HG03039 (cell line): ENCODE data around the gene KHDC4.
"Not testable (repeated sequence)": the region's sequence is repeated elsewhere in the genome, so short reads cannot be mapped to it uniquely, and the experiment has no call there.

ENCODE experiments used
- ATAC-seq: cut with Tn5 transposase; IDR thresholded peaks from one replicate; pipeline ENCODE4 v1.9.1; 2021; ENCODE audit warnings: mild to moderate bottlenecking, moderate library complexity; ENCODE audit not compliant: unreplicated experiment

Gene KHDC4

DNA sequence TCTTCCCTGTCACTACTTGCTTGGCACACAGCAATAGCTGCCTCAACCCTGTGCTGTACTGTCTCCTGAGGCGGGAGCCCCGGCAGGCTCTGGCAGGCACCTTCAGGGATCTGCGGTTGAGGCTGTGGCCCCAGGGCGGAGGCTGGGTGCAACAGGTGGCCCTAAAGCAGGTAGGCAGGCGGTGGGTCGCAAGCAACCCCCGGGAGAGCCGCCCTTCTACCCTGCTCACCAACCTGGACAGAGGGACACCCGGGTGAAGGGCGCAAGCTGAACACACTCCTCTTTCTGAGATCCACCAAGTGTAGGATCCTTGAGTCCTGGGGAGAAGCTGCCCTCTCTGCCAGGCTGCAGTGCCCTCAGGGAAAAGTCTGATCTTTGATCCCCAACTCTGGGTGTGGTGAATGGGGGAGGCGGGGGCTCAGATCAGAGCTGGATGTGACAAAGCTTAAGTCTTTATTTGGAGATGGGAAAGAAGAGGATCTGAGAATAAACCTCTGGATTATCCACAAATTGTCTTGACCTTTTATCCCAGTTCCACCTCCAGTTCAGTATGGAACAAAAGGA, 8.4 kb upstream of the KHDC4 start:
- ATAC-seq = no peak

DNA sequence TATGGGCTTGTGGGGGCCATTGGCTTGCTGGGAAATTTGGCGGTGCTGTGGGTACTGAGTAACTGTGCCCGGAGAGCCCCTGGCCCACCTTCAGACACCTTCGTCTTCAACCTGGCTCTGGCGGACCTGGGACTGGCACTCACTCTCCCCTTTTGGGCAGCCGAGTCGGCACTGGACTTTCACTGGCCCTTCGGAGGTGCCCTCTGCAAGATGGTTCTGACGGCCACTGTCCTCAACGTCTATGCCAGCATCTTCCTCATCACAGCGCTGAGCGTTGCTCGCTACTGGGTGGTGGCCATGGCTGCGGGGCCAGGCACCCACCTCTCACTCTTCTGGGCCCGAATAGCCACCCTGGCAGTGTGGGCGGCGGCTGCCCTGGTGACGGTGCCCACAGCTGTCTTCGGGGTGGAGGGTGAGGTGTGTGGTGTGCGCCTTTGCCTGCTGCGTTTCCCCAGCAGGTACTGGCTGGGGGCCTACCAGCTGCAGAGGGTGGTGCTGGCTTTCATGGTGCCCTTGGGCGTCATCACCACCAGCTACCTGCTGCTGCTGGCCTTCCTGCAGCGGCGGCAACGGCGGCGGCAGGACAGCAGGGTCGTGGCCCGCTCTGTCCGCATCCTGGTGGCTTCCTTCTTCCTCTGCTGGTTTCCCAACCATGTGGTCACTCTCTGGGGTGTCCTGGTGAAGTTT, 7.8 kb upstream of the KHDC4 start:
- ATAC-seq = no peak

DNA sequence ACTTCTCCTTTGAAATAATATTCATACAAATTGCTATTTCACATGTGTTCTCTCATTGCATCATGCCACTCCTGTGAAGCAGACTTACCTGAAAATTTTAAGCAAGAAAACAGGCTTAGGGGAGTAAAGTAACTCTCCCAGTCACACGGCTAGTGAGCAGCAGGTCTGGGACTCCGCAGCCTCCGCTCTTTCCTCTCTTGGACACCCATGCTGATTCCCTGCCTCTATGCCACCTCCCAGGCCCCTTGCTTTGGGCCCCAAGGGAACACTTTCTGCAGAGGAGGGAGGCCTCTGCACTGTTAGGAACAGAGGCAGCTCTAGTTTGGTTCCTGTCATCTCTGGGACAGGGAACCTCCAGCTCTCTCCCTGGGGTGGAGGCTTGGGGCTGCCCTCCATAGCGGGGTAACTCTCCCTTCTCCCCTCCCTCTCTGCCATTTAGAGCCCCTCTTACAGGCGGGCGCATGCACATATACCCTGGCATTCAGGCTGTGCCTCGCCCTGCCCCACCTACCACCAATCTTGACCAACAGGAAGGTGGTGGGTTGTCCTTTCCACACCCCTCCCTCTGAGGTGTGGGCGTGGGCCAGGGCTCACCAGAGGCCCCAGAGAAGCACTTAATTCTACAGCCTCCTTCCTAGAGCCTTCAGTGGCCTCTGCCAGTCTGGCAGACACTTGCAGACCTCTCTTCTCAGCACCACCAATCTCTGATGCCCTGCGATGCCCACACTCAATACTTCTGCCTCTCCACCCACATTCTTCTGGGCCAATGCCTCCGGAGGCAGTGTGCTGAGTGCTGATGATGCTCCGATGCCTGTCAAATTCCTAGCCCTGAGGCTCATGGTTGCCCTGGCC, 7.0 kb upstream of the KHDC4 start, which contains the start of gene RXFP4:
Gene RXFP4 (plus strand): TSS at position 646 of the 852 bp plus-strand sequence. CDS start 72 bp downstream, at position 718.
- ATAC-seq = no peak

DNA sequence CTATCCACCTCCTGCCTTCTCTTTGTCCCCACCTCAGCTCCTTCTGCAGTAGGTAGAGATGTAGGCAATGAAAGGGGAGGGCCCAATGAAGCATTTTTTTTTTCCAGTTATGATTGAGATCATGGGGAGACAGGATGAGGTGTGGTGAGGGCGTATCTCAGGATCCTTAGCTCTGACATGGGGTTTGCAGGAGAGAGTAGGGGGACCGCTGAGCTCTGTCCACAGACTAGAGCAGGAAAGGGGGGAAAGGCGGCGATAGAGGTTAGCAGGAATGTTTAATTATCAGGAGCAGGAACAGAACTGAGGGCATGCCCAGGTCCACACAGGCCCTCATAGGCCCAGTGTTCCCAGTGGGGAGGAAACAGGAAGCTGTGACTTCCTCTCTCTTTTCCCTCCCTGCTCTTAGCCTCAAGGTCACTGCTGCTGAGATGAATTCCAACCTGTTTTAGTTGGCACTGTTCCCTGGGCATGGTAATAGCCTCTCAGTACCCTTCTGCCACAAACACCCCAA, 6.3 kb upstream of the KHDC4 start:
- ATAC-seq = no peak

DNA sequence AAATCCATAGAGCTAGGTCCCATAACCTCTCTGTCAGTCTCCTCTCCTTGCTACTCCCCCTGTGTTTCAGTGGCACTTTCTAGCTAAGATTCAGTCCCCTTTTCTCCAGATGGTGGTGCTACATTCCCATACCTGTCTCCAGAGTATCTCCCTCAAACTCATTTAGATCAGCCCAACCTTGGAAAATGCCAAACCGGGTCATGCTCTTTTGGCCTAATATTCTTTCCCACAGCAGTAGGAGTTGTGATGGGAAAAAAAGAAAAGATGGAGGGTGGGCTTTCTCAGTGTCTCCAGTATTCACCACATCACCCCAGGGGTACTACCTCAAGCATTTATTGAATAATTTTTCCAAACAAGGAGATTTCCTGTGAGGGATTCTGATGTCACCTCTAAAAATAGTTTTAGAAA, 4.0 kb upstream of the KHDC4 start:
- no peak for ATAC-seq

DNA sequence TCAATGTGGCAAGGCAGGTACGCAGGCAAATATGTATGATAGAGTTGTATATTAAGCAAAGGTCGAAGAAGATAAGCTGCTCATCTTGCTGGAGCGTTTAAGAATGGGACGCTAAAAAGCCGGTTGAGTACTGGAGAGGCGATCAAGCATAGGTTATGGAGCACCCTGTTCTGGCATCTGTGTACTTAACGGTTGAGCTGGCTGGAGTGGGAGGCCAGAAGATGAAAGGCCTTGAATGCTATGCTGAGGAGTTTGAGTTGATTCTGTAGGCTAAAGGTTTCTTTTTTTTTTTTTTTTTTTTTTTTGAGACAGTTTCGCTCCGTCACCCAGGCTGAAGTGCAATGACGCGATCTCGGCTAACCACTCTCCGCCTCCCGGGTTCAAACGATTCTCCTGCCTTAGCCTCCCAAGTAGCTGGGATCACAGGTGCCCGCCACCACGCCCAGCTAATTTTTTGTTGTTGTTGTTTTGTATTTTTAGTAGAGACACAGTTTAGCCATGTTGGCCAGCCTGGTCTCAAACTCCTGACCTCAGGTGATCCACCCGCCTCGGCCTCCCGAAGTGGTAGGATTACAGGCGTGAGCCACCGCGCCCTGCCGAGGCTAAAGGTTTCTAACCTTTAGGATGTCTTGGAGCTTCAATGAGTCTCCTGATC, 850 bp upstream of the KHDC4 start:
- ATAC-seq = no peak

DNA sequence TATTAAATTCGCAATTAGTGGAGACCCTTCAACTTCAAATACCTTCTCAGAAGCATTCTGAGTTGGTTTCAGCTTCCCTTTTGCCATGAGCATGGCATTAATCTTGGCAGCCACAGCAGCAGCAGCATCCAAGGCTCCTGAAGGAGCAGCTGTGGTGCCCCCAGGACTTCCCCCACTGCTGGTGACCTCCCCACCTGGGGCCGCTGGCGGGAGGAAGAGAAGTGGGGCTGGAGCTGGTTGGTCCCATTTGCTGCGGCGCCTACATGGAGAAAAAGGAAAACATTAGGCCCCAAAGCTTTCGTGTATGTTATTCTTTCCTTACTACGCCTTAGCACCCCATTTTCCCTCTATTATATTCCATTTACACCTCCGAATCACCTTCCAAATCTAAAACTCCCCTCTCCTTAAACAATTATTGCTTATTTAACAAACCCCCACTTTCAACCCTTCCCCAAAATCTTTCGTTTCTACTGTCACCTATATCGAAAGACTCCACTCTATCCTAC, 569 bp downstream of the KHDC4 start:
- no peak for ATAC-seq

DNA sequence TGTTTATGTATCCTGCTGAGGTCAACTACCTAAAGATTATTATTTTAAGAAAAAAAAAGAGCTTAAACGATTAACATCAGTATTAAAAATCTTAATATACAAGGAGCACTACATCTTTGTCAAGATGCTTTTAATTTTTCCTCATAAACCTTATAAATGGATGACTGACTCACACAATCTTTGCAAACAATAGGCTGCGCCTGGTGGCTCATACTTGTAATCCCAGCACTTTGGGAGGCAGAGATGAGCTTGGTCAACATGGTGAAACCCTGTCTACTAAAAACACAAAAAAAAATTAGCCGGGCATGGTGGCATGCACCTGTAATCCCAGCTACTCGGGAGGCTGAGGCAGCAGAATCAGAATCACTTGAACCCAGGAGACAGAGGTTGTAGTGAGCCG, 1.7 kb downstream of the KHDC4 start:
- no peak for ATAC-seq

DNA sequence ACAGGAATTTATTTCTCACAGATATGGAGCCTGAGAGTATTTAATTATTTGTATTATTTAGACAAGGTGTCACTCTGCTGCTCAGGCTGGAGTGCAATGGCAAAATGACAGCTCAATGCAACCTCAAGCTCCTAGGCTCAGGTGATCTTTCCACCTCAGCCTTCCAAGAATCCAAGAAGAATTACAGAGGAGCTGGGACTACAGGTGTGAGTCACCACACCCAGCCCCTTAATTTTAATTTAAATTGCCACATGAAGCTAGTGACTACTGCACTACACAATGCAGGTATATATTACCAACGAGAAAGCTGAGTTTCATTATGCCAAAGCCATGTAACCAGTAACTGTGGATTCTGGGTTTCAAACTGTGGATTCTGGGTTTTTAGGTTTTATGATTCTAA, 2.1 kb downstream of the KHDC4 start:
- ATAC-seq = no peak

DNA sequence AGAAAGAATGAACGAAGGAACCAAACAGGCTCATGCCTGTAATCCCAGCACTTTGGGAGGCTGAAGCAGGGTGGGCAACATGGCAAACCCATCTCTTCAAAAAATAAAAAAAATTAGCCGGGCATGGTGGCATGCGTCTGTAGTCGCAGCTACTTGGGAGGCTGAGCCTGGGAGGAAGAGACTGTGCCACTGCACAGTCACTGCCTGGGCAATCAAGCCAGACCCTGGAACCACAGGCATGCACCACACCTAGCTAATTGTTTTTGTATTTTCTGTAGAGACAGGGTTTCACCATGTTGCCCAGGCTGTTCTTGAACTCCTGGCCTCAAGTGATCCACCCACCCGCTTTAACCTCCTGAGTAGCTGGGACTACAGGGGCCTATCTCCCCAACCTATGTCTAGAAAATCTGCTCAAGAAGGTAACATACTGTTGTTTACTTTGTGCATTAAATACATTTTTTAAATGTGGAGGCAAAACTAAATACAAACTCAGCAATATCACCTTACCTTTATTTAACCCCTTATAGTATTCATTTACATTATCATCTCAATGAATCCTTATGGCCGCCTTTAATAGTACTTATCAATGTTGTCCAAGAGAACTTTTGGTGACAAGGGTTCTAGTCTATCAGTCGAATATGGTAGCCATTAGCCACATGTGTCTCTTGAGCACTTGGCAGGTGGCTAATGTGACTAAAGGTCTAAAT, 2.7 kb downstream of the KHDC4 start:
- no peak for ATAC-seq

DNA sequence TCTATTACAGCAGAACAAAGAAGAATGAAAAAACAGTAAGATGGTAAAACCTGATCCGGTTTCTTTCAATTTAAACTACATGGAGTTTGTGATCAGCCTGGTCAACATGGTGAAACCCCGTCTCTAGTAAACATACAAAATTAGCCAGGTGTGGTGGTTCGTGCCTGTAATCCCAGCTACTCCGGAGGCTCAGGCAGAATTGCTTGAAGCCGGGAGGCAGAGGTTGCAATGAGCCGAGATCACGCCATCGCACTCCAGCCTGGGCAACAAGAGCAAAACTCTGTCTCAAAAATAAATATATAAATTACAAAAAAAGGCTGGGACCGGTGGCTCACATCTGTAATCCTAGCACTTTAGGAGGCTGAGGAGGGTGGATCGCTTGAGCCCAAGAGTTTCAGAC, 3.5 kb downstream of the KHDC4 start:
- ATAC-seq = not testable (repeated sequence)

DNA sequence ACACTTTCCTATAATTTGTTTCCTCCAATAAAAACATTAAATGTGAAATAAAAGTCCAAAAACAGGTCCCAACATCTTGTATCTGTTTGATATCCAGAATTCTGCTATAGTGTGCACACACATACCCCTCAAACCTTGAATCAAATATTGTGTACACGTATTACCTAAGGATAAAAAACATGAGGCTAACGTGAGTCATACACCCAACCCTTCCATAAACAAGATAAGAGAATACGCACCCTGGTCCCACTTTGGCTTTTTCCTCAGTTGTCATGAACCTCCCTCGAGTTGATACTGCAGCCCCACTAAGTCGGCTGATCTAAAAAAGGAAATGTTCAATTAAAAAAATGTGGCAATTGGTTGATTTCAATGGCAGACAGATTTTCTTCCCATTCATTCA, 5.2 kb downstream of the KHDC4 start:
- ATAC-seq = no peak

DNA sequence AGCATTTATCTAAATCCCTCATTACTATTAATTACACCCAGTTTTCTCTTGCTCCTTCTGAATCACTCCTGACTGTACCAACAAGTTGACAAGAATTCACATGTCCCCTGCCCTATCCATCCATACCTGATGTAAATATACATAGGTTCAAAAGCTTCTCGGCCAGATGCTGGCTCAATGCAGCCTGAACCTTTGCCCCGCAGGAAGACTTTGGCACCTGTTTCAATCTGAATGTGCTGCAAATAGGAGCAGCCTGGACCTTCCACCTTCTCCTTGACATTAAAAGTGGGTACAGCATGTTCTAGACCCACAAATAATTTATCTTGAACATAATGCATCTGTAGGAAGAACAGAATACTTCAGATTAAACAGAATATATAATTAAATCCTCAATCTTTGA, 8.7 kb downstream of the KHDC4 start:
- no peak for ATAC-seq

DNA sequence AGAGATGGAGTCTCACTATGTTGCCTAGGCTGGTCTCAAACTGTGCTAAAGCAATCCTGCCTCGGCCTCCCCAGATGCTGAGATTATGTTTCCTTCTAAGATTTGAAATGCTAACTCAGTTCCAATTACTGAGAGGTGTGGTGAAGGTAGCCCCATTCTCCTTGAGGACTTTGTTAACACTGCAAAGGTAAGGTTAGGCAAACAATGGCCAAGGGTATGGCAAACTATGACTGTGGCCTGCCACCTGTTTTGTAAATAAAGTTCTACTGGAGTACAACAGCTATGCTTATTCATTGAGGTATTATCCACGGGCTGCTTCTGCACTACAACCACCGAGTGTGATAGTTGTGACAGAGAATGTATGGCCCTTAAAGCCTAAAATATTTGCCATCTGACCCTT, 13.5 kb downstream of the KHDC4 start:
- ATAC-seq = no peak

DNA sequence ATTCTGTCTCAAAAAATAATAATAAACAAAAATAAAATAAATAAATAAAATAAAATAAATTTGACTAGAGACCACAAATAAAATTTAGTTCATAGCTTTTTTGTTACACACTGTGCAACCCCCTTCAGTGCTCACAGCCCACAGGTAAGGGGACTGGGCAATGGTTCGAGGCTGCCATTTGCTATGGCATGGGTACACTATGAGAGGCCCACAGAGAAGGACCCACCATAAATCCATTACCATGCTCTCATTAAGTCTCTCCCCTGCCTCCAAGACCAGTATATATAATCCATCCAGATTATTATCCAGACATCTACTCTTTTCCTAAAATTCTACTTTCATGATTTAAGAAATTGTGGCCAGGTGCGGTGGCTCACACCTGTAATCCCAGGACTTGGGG, 14.4 kb downstream of the KHDC4 start:
- no peak for ATAC-seq

DNA sequence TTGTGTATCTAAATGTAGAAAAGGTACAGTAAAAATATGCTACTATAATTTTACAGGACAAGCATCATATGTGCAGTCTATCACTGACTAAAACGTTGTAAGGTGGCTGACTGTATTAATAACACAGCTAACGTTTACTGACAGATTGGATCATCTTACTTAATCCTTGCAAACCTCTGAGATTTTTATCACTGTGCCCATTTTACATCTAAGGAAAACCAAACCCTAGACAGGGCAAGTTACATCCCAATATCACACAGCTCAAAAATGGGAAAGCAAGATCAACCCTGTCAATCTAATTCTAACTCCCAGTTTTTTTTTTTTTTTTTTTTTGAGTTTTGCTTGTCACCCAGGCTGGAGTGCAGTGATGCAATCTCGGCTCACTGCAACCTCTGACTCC, 15.6 kb downstream of the KHDC4 start:
- no peak for ATAC-seq

DNA sequence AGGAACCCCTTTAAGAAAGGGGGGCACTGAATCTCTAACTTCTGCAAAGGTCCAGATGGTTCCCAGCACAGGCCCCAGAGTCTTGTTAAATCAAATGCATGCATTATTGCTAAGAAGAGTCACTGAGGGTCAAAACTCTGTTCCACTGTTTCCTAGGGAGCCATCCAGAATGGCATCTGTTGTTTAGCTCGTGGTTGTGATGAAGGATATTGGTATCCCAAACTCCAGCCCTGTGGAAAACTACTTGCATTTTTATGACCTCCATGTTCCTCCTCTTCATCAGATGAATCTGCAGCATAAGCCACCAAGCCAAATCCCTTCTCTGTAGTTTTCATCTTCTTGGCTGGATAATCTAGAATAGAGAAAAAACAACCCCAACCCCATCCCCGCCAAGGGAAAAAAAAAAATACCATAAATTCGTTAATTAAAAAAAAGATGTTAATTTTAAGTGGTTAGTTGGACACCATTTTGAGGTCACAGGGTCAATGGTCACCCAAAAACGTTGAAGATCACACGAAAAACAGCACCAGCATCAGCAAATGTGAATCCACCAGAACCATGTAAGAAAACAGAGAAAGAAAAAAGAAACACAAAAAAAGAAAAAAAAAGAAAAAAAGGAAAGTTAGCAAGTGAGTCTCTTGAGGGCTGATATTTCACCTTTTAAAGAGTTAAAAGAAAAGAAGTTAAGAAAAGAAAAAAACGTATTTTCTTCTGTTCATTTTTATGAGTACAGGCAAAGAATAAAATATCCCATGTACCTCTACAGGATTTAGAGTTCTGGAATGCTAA, 20.1 kb downstream of the KHDC4 start:
- ATAC-seq = no peak

DNA sequence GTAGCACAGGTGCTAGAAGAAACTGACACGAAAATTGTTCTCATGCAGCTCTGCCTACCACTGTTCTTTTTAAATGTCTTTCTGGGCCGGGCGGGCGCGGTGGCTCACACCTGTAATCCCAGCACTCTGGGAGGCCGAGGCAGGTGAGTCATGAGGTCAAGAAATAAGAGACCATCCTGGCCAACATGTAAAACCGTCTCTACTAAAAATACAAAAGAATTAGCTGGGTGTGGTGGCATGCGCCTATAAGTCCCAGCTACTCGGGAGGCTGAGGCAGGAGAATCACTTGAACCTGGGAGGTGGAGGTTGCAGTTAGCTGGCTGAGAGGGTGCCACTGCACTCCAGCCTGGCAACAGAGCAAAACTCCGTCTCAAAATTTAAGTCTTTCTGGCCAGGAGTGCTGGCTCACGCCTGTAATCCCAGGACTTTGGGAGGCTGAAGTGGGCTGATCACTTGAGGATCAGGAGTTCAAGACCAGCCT, 22.1 kb downstream of the KHDC4 start:
- no peak for ATAC-seq
